HFFc6 (cell line): ENCODE data around the gene SORCS2. TPM values are rescaled to one million over a fixed set of nuclear protein-coding genes. Genes with fewer than 3 reads are reported as not detected.

Experiments
- DNase-seq: peaks from one replicate; pipeline ENCODE4 v3.0.0-alpha.2; 2018
- H3K27ac Mint-ChIP-seq: 2 replicates; pipeline ENCODE4 v1.8.0; 2020; ENCODE audit warnings: mild to moderate bottlenecking, mixed read lengths
- H3K27me3 Mint-ChIP-seq: 2 replicates; pipeline ENCODE4 v1.8.0; 2021; ENCODE audit warnings: mild to moderate bottlenecking, moderate library complexity, mixed read lengths; ENCODE audit not compliant: insufficient read depth
- H3K36me3 Mint-ChIP-seq: 2 replicates; pipeline ENCODE4 v1.8.0; 2021; ENCODE audit warnings: low read depth, mixed read lengths
- H3K4me1 Mint-ChIP-seq: 2 replicates; pipeline ENCODE4 v1.8.0; 2020; ENCODE audit warnings: low read depth, mixed read lengths
- H3K4me3 Mint-ChIP-seq: 2 replicates; pipeline ENCODE4 v1.8.0; 2020; ENCODE audit warnings: mild to moderate bottlenecking, moderate library complexity, mixed read lengths
- H3K9me3 Mint-ChIP-seq: 2 replicates; pipeline ENCODE4 v1.8.0; 2020; ENCODE audit warnings: mild to moderate bottlenecking, mixed read lengths
- total RNA-seq, 6 experiments: library from RNA; stranded (reverse); fragmentation: NEBNext Ultra II Directional; extraction: Animal tissue kit (Norgen Biotek cat#: 25700); gene quantifications; 2 replicates in 1 of 6; 3 replicates in 5 of 6; pipeline ENCODE4 v1.2.3, GENCODE V29; 2021
- TF ChIP-seq, protein P1 (sequence below): fragments of 200-600 bp; sonication (generic); IDR thresholded peaks from 2 replicates; pipeline ENCODE4 v1.5.0; 2021; ENCODE audit warnings: antibody characterized with exemption, mild to moderate bottlenecking

SORCS2 gene
- total RNA-seq, 6 experiments from 2014 or later = 0.05 to 0.15 (median 0.12) TPM; not detected in 3

DNA sequence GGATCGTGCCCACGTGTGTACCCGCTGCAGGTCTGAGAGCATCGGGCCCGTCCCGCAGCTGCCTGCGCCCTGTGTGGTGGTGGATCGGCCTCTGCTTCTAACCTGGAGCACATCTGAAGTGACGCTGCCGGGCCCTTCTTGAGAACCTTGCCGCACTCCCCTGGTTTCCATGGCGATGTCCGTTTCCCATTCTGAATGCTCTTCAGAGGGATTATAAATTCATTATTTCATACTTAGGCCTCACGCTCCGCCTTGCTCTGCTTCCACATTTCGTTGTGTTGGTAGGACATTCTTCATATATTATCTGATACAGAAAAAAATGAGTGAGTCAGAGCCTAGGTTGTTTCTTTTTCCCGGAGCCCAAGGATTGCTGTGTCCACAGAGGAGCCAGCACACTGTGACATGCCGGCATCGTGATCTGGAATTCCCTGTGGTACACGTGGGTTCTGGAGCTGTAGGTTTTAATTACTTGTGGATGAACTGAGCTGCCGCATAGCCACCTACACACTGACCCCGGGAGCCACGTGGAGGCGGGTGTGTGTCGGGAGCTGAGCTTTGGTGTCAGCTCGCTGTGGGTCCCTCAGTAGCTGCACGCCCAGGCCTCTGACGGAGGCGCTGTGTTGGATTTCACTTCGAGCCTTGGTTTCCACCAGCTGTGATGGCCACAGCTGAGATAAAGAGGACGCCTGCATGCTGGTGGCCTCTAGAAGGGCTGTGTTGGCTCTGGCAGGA, 179.0 kb downstream of the SORCS2 start:
- TF ChIP-seq, protein P1, sequence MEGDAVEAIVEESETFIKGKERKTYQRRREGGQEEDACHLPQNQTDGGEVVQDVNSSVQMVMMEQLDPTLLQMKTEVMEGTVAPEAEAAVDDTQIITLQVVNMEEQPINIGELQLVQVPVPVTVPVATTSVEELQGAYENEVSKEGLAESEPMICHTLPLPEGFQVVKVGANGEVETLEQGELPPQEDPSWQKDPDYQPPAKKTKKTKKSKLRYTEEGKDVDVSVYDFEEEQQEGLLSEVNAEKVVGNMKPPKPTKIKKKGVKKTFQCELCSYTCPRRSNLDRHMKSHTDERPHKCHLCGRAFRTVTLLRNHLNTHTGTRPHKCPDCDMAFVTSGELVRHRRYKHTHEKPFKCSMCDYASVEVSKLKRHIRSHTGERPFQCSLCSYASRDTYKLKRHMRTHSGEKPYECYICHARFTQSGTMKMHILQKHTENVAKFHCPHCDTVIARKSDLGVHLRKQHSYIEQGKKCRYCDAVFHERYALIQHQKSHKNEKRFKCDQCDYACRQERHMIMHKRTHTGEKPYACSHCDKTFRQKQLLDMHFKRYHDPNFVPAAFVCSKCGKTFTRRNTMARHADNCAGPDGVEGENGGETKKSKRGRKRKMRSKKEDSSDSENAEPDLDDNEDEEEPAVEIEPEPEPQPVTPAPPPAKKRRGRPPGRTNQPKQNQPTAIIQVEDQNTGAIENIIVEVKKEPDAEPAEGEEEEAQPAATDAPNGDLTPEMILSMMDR = no peak

DNA sequence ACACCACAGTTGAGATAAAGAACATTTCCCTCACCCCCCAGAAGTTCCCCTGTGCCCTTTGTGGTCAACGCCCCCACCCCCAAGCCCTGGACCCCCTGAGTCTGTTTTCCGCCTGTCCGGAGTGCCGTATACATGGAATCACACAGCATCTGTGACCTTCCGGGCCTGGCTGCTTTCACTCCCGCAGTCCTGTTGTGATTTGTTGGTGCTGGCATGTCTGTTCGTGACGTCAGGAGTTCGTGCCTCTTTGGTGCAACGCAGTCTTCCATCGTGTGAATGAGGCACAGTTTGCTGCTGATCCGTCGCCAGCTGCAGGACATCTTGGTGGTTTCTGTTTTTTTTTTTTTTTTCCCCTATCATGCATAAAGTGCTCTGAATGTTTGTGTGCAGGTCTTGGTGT, 180.3 kb downstream of the SORCS2 start:
- H3K4me3 Mint-ChIP-seq = no peak overlapping the region
- H3K4me1 Mint-ChIP-seq = peaks cover 6% of the 10 kb centered on the region; the same call in 1 of the 2 replicates
- no peaks in the 10 kb centered on the region for H3K36me3 Mint-ChIP-seq
- TF ChIP-seq, protein P1 = no peak
- no peak overlapping the region for H3K27ac Mint-ChIP-seq
- no peak for DNase-seq
- no peaks in the 10 kb centered on the region for H3K9me3 Mint-ChIP-seq
- H3K27me3 Mint-ChIP-seq = peaks cover 70% of the 10 kb centered on the region

More for the DNA sequence above, 179.0 kb downstream of the SORCS2 start:
- Mint-ChIP-seq H3K4me3 (no peak overlapping the region), H3K9me3 (no peaks in the 10 kb centered on the region), H3K27ac (no peak overlapping the region), H3K36me3 (no peaks in the 10 kb centered on the region), H3K27me3 (peaks cover 68% of the 10 kb centered on the region), H3K4me1 (peaks cover 6% of the 10 kb centered on the region; the same call in 1 of the 2 replicates)
- DNase-seq = peak; percentile 4

DNA sequence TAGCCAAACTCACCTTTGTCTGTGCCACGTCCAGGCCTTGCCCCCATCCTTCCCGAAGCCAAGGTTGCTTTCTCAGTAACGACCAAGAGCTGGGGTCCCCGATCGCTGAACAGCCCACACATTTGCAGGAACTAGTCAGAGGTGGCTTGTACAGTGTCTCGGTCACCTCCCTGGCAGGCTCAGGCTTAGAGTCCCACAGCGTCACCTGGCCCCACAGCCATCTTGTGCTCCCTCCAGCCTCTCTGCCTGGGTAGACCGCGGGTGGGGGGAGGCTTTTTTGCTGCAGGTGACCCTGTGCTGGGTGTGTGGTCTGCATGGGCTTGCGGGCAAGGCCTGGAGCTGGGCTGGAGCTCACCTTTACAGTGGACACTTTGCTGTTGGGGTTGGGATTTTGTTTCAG, 182.2 kb downstream of the SORCS2 start:
- Mint-ChIP-seq H3K4me1 (peaks cover 6% of the 10 kb centered on the region; the same call in 1 of the 2 replicates), H3K36me3 (no peaks in the 10 kb centered on the region), H3K27me3 (peaks cover 71% of the 10 kb centered on the region), H3K27ac (no peak overlapping the region), H3K9me3 (no peaks in the 10 kb centered on the region), H3K4me3 (no peak overlapping the region)
- DNase-seq = no peak
- TF ChIP-seq, protein P1 = no peak

DNA sequence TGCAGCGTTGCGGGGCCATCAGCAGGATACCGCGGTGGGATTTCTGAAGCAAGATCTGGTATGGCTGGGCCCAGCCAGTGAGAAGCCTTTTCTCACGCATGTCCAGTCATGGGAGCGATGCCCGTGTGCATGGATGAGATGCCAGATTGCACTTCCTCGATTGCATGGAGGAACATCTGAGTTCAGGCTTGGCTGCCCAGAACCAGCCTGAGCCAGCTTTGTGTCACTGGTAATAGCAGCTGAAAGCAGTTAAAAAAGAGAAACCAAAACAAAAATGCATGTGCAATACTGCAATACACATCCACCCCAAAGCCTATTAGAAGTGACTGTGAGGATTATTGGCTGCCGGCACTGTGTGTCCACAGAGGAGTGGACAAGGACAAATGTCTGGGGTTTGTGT, 183.1 kb downstream of the SORCS2 start:
- peaks cover 6% of the 10 kb centered on the region; the same call in 1 of the 2 replicates for H3K4me1 Mint-ChIP-seq
- H3K4me3 Mint-ChIP-seq = no peak overlapping the region
- H3K36me3 Mint-ChIP-seq = no peaks in the 10 kb centered on the region
- no peaks in the 10 kb centered on the region for H3K9me3 Mint-ChIP-seq
- DNase-seq = peak; percentile 26
- H3K27me3 Mint-ChIP-seq = peaks cover 68% of the 10 kb centered on the region
- TF ChIP-seq, protein P1 = no peak
- H3K27ac Mint-ChIP-seq = no peak overlapping the region

DNA sequence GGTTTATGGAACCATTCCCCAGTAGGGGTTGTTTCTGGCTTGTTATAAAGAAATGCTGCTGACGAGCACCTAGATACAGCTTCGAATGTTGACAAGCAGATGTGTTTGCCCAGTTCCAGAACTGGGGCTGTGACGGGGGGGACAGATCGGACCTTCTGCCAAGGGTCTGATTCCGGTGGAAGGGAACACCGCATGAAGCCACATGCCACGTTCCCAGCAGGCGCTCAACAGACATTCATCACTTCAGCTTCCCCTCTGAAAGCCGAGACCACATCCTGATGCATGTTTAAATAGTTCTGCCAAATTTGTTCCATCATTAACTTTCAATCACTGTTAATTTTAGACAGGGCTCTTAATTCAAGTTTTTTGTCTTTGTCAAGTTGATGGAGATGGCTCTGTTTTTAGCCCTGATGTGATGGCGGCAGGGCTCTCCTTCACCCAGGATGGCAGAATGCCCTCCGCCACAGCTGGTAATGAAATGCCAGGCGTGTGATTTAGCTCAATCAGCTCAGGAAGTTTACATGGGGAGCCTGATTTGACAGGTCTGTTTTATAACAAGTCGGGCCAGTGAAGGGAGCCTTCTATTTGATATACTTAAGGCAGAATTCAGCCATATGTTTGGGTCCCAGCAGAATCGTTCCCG, 185.0 kb downstream of the SORCS2 start:
- no peak overlapping the region for H3K4me3 Mint-ChIP-seq
- no peak overlapping the region for H3K27ac Mint-ChIP-seq
- no peak for DNase-seq
- TF ChIP-seq, protein P1 = no peak
- no peaks in the 10 kb centered on the region for H3K9me3 Mint-ChIP-seq
- no peaks in the 10 kb centered on the region; the same call in 1 of the 2 replicates for H3K4me1 Mint-ChIP-seq
- no peaks in the 10 kb centered on the region for H3K36me3 Mint-ChIP-seq
- H3K27me3 Mint-ChIP-seq = peaks cover 80% of the 10 kb centered on the region
